T-helper 1 cell (primary cell): ENCODE data around the gene KYNU.
"Not testable (repeated sequence)": the region's sequence is repeated elsewhere in the genome, so short reads cannot be mapped to it uniquely, and the experiment has no call there.

Experiments used
- DNase-seq, 5 donors: peaks; one replicate each; pipeline ENCODE4 v3.0.0-alpha.2; 2012 to 2020

KYNU gene

DNA sequence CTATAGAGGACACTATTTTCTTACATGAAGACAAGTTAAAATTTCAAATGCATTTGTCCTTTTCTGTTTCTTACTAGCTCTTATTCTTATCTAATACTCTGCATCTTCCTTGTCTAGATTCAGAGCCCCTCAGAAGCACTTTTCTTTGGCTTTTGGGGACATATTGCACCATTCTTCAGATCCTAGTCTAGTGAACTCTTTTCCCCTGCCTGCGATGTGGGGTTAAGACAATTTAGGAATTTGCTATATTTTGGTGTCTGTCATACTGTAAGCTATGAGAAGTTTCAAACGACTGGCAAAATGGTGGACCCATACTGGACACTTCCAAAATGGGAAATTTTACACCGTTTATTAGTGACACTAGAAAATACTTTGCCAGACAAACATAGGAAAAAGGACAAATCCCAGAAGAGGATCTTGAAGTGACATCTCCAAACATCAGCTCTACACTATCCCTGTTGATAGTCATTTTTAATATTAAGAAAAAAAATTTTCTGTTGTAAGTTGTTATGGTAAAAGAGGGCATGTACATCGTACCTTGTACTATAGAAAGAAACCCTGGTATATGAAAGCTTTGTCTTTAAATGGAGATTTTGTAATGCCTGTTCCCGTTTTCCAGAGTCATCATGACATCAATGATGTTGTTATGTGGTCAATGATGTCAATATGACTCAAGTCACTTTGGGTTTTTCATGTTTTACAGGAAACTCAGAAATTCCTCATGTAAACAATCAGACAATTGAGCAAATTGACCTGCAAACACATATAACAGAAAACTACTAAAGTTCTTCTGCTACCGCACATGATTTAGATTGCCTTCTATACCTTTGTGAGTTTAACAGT, 4.4 kb upstream of the KYNU start:
- DNase-seq: no peak

DNA sequence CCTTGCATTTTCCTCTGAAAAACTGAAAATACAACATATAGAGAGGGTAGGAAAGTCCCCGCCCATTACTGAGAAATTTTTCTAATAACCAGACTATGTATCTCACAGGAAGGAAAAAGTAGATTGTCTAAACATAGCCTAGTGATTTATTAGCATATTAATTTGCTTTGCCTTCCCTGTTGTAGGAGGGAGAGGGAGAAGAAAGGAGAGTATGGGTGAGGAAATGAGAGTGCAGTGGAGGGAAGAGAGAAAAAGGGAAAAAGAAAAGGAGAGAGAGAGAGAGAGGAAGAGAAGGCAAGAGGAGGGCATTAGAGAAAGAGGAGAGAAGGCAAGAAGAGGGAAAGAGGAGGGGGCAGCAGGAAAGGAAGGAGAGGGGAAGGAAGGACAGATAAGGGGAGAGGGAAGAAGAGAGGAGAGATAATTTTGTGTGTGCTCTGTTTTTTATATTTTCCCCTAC, 3.6 kb upstream of the KYNU start:
- no peak for DNase-seq

DNA sequence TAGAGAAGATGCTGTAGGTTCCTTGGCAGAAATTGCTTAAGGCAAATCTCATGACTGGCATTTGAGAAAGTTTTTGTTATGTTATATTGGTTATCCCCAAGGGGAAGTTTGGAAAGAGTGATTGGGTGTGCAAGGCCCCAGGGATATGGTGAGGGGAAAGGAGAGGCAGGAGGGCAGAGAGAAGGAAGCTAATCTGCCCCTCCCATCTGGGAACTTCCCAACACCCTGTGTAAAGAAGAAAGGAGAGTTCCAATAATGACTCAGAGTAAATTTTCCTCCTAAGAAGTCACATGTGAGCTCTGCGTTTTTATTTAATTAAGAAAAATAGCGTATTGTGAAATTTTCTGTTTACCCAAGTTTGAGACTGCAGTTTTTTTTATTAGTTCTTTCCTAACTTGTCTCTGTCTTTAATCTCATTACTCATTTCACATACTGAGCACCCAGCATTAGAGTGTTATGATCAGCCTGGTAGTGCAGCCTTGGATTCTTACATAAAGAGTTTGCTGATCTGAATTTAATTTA, 3.1 kb upstream of the KYNU start:
- no peak for DNase-seq

DNA sequence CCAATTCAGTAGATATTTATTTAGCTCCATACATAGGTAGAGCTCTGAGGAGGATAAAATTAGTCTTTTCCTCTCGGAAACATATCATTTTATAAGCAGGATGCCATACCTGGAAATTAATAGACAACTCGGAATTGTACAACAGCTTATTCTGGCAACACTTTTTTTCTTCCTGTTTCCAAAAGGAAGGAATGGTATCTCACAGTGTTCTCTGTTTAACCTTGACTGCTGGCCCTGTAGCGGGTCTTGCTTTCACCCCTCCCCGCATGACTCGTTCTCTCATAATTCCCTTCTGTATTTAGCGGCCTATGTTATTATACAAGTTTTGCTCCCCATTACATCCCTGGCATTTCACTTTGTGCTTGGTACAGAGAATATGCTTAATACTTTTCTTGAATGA, 2.5 kb upstream of the KYNU start:
- DNase-seq: no peak

DNA sequence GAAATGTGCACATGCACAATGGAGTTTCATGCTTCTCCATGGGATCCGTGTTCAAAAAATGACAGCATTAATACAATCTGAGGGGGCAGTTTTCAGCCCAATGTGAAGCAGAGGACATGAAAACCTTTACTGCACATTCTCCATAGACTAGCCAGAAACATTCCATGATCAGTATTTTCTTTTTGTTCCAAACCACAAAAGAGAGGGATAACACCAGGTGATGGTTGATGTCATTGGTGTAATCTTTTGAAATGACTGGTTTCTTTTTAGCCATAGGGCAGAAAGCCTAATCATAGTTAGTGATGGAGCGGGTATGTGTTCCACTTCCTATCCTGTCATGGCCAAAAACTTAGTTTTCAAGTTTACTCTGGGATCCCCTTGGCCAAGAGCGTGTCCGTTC, 1.8 kb upstream of the KYNU start:
- no peak for DNase-seq

DNA sequence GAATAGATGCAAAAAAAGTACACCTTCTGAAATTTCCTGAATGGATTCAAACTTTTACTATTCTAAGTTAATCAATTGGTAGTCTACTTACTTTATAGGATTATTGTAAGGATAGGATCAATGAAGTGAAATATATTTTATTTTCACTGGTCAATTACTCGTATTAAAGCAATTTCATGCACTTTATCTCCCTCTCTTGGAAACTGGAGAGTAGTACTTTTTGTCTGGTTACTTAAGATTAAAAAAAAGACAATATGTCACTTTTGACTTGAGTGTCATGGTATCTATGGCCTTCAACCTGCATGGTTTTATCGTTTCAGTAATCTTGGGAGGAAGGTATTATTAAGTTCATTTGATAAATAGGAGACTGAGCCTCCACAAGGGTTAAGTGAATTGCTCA, 1.0 kb upstream of the KYNU start:
- no peak for DNase-seq

DNA sequence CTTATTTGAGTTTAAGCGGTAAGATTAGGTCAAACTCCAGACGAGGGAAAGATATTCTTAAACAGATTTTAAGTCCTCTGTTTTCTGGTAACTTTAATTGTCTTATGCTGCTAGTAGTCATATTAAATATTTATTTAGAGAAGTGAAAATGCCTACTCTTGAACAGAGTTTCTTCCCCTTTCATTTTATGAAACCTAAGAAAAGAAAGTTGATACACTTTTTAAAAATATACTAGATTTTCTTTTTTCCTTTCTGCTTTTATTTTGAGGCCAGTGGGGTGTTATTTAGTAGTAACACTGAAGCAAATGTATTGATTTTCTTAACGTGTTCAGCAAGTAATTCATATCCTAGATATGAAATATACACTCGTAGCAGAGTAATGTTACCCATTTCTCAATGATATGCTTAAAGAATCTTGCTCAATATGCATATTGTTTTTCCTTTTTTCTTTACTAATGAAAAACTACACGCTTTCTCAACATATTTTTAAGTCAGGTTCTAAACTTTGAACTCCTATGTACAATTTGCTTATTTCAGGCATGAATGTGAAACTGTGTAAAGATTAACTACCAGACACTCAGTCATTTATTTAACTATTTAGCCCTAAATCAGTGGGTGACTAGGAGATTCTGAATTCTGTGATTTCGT, 691 bp downstream of the KYNU start:
- no peak for DNase-seq

DNA sequence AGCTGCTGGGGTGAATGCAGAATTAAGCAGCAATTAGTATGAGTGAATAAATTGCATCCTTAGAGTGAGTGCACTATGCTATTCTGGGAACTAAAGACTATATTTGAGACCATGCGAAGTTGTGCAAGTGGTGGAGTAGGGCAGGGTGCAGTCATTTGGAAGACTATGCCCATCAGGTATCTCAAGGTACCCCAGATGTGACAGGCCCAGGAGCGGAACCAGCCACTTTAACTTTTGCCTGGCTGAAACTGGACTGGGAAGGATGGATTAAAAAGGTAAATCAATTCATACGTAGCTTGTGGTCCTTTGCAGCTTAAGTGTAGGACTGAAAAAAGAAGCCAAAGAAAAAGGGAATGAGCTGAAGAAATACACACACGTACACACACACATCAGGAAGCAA, 1.7 kb downstream of the KYNU start:
- no peak for DNase-seq

DNA sequence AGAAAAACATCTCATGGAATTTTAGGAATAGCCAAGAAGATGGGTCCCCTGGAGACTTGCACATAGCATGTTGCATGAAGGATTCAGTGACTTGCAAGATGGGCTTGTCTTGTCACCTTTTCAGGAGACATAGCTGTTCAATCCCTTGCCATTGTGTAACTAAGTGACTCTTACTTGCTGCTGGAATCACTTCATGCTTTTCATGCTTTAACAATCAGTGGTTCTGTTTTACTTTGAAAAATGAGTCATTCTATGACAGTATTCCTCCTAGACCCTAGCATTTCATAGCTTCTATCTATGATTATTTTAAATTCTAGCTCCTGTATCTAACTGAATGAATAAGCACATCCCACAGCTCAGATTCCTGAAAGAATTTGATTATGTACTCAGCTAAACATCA, 2.8 kb downstream of the KYNU start:
- DNase-seq: no peak

DNA sequence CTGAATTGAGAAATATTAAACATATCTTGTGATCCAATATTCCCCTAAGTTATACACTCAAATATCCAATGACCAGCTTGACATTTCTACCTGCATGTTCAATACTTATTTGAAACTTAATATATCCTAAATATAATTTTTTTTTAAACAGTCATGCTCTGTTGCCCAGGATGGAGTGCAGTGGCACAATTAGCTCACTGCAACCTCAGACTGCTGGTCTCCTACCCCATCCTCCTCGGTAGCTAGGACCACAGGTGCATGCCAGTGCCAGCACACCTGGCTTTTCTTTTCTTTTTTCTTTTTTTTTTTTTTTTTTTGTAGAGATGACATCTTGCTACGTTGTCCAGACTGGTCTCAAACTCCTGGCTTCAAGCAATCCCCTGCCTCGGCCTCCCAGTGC, 4.2 kb downstream of the KYNU start:
- DNase-seq: no peak

DNA sequence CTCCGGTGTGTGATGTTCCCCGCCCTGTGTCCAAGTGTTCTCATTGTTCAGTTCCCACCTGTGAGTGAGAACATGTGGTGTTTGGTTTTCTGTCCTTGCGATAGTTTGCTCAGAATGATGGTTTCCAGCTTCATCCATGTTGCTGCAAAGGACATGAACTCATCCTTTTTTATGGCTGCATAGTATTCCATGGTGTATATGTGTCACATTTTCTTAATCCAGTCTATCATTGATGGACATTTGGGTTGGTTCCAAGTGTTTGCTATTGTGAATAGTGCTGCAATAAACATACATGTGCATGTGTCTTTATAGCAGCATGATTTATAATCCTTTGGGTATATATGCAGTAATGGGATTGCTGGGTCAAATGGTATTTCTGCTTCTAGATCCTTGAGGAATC, 5.0 kb downstream of the KYNU start:
- not testable (repeated sequence) for DNase-seq

DNA sequence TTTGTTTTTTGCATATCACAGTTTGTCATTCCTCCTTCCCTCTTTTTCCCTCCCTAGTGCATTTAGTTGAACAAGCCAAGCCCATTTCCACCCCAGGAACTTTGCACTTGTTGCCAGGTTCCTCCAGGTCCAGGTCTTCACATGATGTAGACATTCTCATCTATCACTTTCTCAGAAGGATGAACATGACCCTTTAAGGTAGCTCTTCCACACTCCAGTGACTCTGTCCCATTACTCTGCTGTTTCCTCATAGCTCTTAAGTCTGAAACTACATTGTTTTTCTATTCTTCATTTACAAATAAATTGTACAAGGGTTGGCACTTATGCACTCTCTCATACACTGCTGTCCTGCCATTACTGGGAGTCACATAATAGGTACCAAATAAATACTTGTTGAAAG, 6.1 kb downstream of the KYNU start:
- no peak for DNase-seq

DNA sequence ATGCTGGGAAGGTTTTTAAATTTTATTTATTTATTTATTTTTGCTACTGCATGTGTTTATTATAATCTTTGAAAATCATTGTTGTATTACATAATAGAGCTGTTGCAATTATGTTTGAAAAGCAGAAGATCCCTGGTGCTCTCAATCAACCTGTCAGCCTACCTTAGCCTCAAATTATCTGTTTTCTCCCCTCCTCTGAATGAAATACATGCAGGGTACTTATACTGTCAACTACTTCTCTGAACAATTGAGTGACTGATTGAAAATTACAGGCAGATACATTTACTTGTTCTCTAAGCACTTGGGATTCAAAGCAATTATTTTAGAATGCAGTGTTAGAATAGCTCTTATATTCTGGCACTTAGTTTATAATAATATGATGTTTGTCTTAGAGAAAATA, 8.1 kb downstream of the KYNU start:
- DNase-seq: no peak

DNA sequence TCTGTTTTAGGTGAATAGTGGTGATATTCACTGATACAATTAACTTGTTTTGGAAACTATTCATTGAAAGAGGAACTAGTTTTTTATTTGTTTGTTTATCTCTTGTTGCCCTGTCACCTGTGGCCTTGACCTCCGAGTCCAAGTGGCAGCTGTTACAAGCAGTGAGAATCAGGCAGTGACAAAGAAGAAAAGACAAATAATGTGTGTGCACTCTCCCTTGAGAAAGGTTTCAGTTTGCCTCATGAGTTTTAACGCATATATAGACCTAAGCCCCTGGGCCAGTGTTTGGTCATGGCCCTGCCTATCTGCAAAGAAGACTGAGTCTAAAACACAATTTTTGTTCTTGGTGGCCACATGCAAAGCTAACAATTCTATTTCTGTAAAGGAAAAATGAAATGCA, 15.3 kb downstream of the KYNU start:
- no peak for DNase-seq

DNA sequence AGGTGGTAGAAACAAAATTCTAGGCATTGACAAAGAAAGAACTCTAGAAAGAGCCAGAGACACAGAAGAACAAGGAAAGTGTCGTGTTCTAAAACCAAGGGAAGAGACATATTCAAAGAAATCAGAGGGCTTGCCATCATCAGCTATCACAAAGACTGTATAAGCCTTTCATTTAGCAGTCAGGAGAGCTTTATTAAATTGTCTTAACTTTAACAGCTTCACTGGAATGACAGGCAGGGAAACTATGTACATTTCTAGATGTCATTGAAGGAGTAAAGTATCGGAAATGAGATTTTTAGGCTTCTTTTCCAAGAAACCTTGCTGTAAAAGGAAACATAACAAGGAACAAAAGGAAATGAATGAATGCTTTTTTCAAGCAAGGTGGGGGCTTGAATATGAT, 15.8 kb downstream of the KYNU start:
- no peak for DNase-seq

DNA sequence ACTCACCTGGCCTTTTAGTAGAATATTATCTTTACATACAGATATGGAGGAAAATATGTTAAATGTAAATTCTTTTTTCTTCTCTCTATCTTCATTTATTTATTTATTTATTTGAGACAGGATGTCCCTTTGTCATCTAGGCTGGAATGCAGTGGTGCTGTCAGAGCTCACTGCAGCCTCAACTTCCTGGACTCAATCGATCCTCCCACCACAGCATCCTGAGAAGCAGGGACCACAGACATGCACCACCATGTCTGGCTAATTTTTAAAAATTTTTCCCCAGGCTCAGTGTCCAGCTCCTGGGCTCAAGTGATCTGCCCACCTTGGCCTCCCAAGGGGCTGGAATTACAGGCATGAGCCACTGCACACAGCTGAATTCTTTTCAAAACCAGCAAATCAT, 20.3 kb downstream of the KYNU start:
- DNase-seq: no peak

DNA sequence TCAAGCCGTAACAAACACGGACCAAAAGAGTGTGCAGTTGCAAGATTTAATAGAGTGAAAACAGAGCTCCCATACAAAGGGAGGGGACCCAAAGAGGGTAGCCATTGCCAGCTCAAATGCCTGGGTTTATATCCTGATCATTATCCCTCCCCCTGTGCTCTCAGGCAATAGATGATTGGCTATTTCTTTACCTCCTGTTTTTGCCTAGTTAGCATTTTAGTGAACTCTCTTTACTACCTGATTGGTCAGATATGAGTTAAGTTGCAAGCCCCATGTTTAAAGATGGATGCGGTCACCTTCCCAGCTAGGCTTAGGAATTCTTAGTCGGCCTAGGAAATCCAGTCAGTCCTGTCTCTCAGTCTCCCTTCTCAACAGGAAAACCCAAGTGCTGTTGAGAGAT, 22.9 kb downstream of the KYNU start:
- not testable (repeated sequence) for DNase-seq

DNA sequence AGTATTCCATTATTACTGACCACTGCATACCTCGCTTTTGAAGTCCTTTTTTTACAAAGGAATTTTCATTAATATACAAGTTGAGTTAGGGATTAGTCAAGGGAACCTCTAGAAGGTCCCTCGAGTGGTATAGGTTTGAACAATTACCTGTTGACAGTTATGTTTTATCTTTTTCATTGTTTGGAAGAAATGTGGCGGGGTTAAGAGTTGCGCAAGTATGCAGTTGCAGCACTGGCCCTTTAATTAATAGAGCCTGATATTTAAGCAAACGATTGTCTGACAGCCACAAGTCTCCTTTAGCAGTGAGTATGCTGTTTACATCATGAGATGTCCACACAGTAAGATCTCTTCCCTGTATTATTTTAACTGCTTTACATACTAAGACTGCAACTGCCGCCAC, 24.3 kb downstream of the KYNU start:
- DNase-seq: no peak

DNA sequence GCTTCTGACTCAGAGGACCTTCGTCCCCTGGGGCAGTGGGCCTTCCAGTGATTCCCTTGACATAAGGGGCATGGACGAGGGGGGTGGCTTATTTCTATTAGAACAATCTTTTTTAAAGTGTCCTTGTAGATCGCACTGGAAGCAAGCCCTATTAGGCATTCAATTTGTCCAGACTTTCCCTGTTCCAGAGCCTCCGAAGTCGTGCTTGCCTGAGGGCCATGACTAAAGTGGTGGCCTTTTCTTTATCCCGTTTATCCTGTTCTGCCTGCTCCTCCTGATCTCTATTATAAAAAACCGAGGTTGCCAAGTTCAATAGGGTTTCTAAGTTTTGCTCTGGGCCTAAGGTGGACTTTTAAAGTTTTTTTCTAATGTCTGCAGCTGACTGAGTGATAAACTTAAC, 26.3 kb downstream of the KYNU start:
- DNase-seq: not testable (repeated sequence)

DNA sequence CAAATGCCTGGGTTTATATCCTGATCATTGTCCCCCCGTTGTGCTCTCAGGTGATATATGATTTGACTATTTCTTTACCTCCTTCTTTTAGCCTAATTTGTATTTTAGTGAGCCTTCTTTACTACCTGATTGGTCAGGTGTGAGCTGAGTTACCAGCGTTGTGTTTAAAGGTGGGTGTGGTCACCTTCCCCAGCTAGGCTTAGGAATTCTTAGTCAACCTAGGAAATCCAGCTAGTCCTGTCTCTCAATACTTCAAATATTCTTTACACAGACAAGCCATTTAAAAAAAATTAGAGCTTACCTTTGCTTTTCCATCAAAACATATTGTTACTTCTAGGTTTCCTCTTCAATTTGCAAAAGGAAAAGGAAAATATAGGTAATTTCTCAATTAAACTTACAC, 30.2 kb downstream of the KYNU start:
- DNase-seq: no peak

DNA sequence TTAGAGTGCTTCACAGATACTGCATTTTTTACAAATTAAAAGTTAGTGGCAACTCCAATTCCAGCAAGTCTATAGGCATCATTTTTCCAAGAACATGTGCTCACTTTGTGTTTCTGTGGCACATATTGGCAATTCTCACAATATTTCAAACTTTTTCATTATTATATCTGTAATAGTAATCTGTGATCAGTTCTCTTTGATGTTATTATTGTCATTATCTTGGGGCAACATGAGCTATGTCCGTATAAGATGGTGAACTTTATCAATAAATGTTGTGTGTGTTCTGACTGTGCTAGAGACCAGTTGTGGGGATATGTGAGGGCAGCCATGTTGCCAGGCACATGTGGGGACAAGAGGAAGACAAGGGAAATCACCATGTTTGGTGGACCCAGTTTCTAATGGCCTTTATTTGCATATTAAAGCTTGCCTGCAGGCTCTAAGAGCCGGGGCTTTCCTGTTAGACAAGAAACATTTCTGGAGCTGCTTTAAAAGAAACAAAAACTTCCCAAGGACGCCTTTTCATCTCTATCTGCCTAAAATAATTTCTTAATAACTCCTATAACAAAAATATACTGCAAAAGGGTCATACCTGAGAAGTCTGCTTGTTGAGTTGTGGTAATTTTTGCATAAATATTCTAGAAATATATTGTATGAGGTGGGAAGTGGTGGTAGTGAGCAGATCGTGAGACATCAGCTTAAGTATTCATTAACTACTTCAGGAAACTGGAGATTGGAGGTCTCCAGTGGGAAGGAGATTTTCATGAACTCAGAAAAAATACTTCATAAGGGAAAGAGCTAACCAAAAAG, 37.2 kb downstream of the KYNU start:
- no peak for DNase-seq

DNA sequence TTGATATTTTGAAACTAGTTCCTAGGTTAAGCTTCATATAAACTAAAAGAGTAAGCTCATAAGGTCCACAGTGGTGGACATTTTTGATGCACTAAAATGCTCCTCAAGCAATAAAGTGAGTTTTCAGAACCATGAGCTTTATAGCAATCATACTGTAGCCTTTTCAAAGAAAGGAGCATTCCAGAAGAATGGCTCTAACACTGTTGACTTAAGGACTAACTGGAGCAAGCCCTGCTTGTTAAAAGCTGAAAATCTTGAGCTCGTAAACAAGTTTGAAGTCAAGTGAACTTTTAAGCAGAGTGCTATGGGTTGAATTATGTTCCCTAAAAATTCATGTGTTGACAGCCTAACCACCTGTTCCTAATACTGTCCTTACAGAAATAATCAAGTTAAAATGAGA, 38.0 kb downstream of the KYNU start:
- no peak for DNase-seq

DNA sequence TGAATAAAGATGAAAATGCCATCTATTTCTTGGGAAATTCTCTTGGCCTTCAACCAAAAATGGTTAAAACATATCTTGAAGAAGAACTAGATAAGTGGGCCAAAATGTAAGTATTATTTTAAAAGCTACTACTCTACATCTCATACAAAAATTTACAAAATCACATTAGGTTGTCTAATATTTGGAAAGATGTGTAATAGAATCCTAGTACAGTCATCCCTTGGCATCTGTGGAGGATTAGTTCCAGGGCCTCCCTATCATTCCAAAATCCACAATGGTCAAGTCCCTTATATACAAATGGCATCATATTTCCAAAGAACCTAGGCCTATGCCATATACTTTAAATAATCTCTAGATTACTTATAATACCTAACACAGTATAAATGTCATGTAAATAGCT, 41.2 kb downstream of the KYNU start:
- DNase-seq: no peak

DNA sequence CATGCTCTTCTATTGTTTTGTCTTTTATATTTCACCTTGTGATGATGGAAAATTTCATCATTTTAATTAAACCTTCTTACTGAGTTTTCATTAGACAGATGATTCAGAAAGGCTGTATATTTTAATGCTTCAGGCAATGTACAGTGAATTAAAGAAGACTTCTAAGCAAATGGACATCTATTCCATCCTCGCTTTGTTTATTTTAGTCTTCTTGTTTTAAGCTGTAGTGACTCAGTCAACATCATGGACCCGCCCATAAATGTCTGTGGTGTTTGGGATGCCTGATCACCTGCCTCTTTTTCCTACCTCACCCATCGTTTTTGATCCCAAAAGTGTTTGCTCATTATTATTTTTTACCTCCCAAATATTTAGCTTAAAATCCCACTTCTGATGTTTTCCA, 43.1 kb downstream of the KYNU start:
- DNase-seq: no peak
